Measurements from ENCODE around the gene HOXB3. TPM values are rescaled to one million over a fixed set of nuclear protein-coding genes. Genes with fewer than 3 reads are reported as not detected.
"Not testable (repeated sequence)": the region's sequence is repeated elsewhere in the genome, so short reads cannot be mapped to it uniquely, and the experiment has no call there.

The HOXB3 gene
- total RNA-seq, 5 donors from 2014 or later (not counting 1 experiment from before 2014, with no cell fraction given), result 3.5 to 7.7 (median 4.2) TPM

DNA sequence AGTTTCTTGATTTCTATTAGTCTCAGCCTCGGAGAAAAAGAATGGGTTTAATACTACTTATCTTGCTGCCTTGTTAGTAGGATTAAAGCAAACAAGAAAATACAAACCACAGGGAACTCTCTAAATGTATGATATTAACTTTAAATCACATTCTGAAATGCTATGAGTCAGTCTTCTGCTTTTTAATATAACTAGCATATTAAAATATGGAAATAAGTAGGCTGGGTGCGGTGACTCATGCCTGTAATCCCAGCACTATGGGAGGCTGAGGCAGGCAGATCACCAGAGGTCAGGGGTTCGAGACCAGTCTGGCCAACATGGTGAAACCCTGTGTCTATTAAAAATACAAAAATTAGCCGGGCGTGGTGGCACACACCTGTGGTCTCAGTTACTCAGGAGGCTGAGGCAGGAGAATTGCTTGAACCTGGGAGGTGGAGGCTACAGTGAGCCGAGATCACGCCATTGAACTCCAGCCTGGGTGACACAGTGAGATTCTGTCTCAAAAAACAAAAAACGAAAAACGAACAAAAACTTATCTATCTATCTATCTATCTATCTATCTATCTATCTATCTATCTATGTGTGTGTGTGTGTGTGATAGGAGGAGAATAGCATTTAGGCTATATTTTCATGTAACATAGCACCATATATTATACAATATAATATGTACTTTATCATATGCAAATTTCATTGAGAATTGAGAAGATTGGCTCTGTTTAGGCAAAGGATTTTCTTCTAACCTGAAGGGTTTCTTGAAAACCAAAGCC, 54.1 kb downstream of the HOXB3 start:
- H3K27ac ChIP-seq (ENCODE audit: low read length); H3K36me3 ChIP-seq (ENCODE audit: control insufficient read depth in 2 of 2, extremely low read depth in 1 of 2, insufficient read depth in 1 of 2, low read length in 1 of 2); ATAC-seq (replicated peaks in 1 of 4); H3K36me3 Mint-ChIP-seq; POLR2A ChIA-PET; H3K9me3 ChIP-seq; DNase-seq; H3K4me3 ChIP-seq (ENCODE audit: control insufficient read depth in 1 of 2, extremely low read depth in 1 of 2, low read length in 1 of 2); H3K27me3 ChIP-seq (replicated peaks in 1 of 2; ENCODE audit: control insufficient read depth in 2 of 2, extremely low read depth in 1 of 2, insufficient read depth in 2 of 2, low read length in 1 of 2); H3K9me3 Mint-ChIP-seq; H3K27me3 Mint-ChIP-seq; H3K4me3 Mint-ChIP-seq; H3K4me1 ChIP-seq (ENCODE audit: control insufficient read depth in 1 of 2, extremely low read depth in 1 of 2, insufficient read depth in 2 of 2, low read length in 2 of 2): not testable (repeated sequence)
- H3K4me1 Mint-ChIP-seq, result peaks cover 8 to 13% (median 10%) of the 10 kb centered on the region in 3 donors
- WGBS (ENCODE audit: insufficient coverage), result 100% methylated on average over 3 of the region's 9 CpGs
- CTCF ChIA-PET, result interaction anchor here in 1 of 2 donors (0.6 kb wide), 1 partner anchor 13 kb away, joined by 3 read pairs; no protein-coding TSS in a partner anchor
- peak overlapping the region in 1 of 2 donors; percentile 6 for H3K27ac Mint-ChIP-seq

DNA sequence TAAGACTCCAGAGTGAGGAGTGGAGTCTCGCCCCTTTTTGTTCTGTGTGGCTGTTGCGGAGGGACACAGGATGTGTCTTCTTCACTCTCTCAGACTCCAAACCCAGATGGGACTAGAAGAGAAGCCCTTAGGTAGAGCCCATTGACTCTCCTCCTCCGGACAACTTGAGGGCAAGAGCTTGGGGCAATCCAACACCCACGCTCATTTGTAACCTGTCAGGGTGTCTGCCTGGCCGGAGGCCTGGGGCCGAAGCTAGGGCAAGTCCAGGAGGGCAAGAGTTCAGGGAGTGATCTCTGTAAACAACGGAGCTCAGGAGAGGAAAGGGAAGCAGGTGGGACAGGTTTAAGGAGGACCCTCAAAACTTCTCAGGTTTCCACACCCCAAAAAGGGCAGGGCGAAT, 57.8 kb downstream of the HOXB3 start:
- no peak for ATAC-seq (replicated peaks in 1 of 4)
- WGBS (ENCODE audit: insufficient coverage), result 86% methylated on average over 2 of the region's 8 CpGs

DNA sequence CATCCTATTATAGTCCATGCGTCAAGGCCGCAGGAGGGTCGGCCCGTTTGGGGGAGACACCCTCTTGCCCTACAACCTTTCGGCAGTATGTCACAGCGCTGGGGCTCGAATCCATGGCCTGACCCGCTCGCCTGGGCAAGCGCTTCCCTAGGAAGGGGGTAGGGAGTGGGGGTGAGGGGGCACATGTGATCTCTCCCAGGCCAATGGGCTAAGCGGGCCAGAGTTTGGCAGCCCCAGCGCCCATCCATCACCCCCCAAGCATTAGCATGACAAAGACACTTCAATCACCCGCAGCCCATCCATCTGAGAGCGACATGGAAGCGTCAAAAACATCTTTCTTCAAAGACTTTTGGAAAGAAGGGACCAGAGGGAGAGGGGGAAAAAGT, 59.2 kb downstream of the HOXB3 start, which contains the start of gene HOXB1:
Gene HOXB1, minus strand, starts transcription at position 125 of the 386 bp plus-strand sequence. Its CDS starts 107 bp downstream, at position 18.
- Histone ChIP-seq H3K4me3 (ENCODE audit: control insufficient read depth in 1 of 2, extremely low read depth in 1 of 2, low read length in 1 of 2) (no peak within 1 kb of the TSS), H3K36me3 (ENCODE audit: control insufficient read depth in 2 of 2, extremely low read depth in 1 of 2, insufficient read depth in 1 of 2, low read length in 1 of 2) (no peaks in the 10 kb centered on the region), H3K4me1 (ENCODE audit: control insufficient read depth in 1 of 2, extremely low read depth in 1 of 2, insufficient read depth in 2 of 2, low read length in 2 of 2) (peaks cover 0 to 13% of the 10 kb centered on the region in 2 experiments), H3K27ac (ENCODE audit: low read length) (no peak within 1 kb of the TSS), H3K27me3 (replicated peaks in 1 of 2; ENCODE audit: control insufficient read depth in 2 of 2, extremely low read depth in 1 of 2, insufficient read depth in 2 of 2, low read length in 1 of 2) (peaks cover 0 to 41% of the 10 kb centered on the region in 2 experiments), H3K9me3 (no peaks in the 10 kb centered on the region)
- DNase-seq (no peak), ATAC-seq (replicated peaks in 1 of 4) (no peak)
- H3K27ac Mint-ChIP-seq, result no peak within 1 kb of the TSS
- H3K9me3 Mint-ChIP-seq, result no peaks in the 10 kb centered on the region
- WGBS (ENCODE audit: insufficient coverage), result no CpG with 5 or more reads among the region's 15 CpGs
- POLR2A ChIA-PET, result no interaction called here
- H3K4me3 Mint-ChIP-seq, result no peak within 1 kb of the TSS
- H3K4me1 Mint-ChIP-seq, result peaks cover 6 to 15% (median 9%) of the 10 kb centered on the region in 3 donors
- H3K36me3 Mint-ChIP-seq, result no peaks in the 10 kb centered on the region
- peaks cover 9 to 18% of the 10 kb centered on the region in 2 donors for H3K27me3 Mint-ChIP-seq
- CTCF ChIA-PET, result no interaction called here

More for the DNA sequence above, 57.8 kb downstream of the HOXB3 start:
- ChIA-PET CTCF (interaction anchor here in 1 of 2 donors (0.6 kb wide), 1 partner anchor 95 kb away, joined by 5 read pairs; no protein-coding TSS in a partner anchor), POLR2A (no interaction called here)
- peaks cover 0 to 11% of the 10 kb centered on the region in 2 donors for H3K27me3 Mint-ChIP-seq
- H3K9me3 Mint-ChIP-seq, result no peaks in the 10 kb centered on the region
- peaks cover 0 to 30% of the 10 kb centered on the region in 2 experiments for H3K27me3 ChIP-seq (replicated peaks in 1 of 2; ENCODE audit: control insufficient read depth in 2 of 2, extremely low read depth in 1 of 2, insufficient read depth in 2 of 2, low read length in 1 of 2)
- H3K36me3 Mint-ChIP-seq, result no peaks in the 10 kb centered on the region
- no peak overlapping the region for H3K4me3 ChIP-seq (ENCODE audit: control insufficient read depth in 1 of 2, extremely low read depth in 1 of 2, low read length in 1 of 2)
- H3K36me3 ChIP-seq (ENCODE audit: control insufficient read depth in 2 of 2, extremely low read depth in 1 of 2, insufficient read depth in 1 of 2, low read length in 1 of 2), result no peaks in the 10 kb centered on the region
- no peaks in the 10 kb centered on the region for H3K9me3 ChIP-seq
- DNase-seq, result no peak
- H3K4me3 Mint-ChIP-seq, result no peak overlapping the region
- peaks cover 0 to 4% of the 10 kb centered on the region in 2 experiments for H3K4me1 ChIP-seq (ENCODE audit: control insufficient read depth in 1 of 2, extremely low read depth in 1 of 2, insufficient read depth in 2 of 2, low read length in 2 of 2)
- peaks cover 0 to 6% (median 0%) of the 10 kb centered on the region in 3 donors for H3K4me1 Mint-ChIP-seq
- H3K27ac Mint-ChIP-seq, result no peak overlapping the region
- no peak overlapping the region for H3K27ac ChIP-seq (ENCODE audit: low read length)

DNA sequence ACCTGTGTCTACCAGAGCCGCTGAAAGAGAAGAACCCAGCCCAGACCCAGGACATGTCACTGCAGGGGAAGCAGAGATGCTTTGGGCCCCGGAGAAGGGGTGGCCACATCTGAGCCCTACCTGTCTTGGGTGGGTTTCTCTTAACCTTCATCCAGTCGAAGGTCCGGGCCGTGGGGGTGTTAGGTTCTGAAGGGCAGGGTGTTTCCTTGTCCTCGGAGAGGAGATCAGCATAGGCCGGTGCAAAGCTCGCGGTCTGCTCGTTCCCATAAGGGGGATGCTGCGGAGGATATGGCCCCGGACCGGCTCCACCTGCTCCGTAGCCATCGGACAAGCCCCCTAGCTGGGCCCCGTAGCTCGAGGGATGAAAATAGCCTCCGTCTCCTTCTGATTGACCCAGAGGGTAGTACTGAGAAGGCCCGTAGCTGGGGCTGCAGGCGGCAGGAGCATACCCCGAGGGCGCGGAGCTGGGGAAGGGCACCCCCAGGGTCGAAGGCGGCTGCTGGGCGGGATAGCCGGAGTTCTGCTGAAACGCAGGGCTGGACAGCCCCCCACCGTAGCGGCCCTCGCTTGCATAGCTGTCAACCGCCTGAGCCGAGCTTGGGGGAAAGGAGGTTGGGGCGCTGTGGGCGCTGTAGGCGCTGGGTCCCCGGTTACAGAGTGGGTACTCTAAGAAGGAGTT, 59.7 kb downstream of the HOXB3 start:
- H3K36me3 Mint-ChIP-seq, result no peaks in the 10 kb centered on the region
- H3K9me3 Mint-ChIP-seq, result no peaks in the 10 kb centered on the region
- ChIA-PET CTCF (interaction anchor here in 1 of 2 donors (0.5 kb wide), 1 partner anchor 9 kb away, joined by 3 read pairs; no protein-coding TSS in a partner anchor), POLR2A (interaction anchor here in 1 of 2 donors (0.5 kb wide), 1 partner anchor 16 kb away, joined by 6 read pairs; no protein-coding TSS in a partner anchor)
- peaks cover 6 to 16% (median 9%) of the 10 kb centered on the region in 3 donors for H3K4me1 Mint-ChIP-seq
- 97% methylated on average over 32 of the region's 37 CpGs for WGBS (ENCODE audit: insufficient coverage)
- no peak overlapping the region for H3K4me3 Mint-ChIP-seq
- Histone ChIP-seq H3K27me3 (replicated peaks in 1 of 2; ENCODE audit: control insufficient read depth in 2 of 2, extremely low read depth in 1 of 2, insufficient read depth in 2 of 2, low read length in 1 of 2) (peaks cover 0 to 46% of the 10 kb centered on the region in 2 experiments), H3K4me1 (ENCODE audit: control insufficient read depth in 1 of 2, extremely low read depth in 1 of 2, insufficient read depth in 2 of 2, low read length in 2 of 2) (peaks cover 0 to 13% of the 10 kb centered on the region in 2 experiments), H3K36me3 (ENCODE audit: control insufficient read depth in 2 of 2, extremely low read depth in 1 of 2, insufficient read depth in 1 of 2, low read length in 1 of 2) (no peaks in the 10 kb centered on the region), H3K27ac (ENCODE audit: low read length) (no peak overlapping the region), H3K9me3 (no peaks in the 10 kb centered on the region), H3K4me3 (ENCODE audit: control insufficient read depth in 1 of 2, extremely low read depth in 1 of 2, low read length in 1 of 2) (no peak overlapping the region)
- peaks cover 14 to 23% of the 10 kb centered on the region in 2 donors for H3K27me3 Mint-ChIP-seq
- H3K27ac Mint-ChIP-seq, result no peak overlapping the region
- DNase-seq (no peak), ATAC-seq (replicated peaks in 1 of 4) (no peak)

DNA sequence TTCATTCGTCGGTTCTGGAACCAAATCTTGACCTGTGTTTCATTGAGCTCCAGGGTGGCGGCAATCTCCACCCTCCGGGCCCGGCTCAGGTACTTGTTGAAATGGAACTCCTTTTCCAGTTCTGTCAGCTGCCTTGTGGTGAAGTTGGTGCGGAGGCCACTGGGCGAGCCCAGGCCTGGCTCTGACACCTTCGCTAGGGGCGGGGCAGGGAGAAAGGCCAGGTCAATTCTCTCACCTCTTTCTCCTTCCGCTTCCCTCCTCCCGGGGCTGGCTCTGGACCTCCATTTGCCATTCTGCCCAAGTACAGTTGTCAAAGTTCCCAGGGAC, 60.4 kb downstream of the HOXB3 start:
- H3K4me3 Mint-ChIP-seq, result no peak overlapping the region
- CTCF ChIA-PET, result interaction anchor here in 1 of 2 donors (0.5 kb wide), 1 partner anchor 9 kb away, joined by 3 read pairs; no protein-coding TSS in a partner anchor
- ATAC-seq (replicated peaks in 1 of 4), result no peak

More for the DNA sequence above, 60.4 kb downstream of the HOXB3 start:
- peaks cover 21 to 29% of the 10 kb centered on the region in 2 donors for H3K27me3 Mint-ChIP-seq
- Histone ChIP-seq H3K36me3 (ENCODE audit: control insufficient read depth in 2 of 2, extremely low read depth in 1 of 2, insufficient read depth in 1 of 2, low read length in 1 of 2) (no peaks in the 10 kb centered on the region), H3K27me3 (replicated peaks in 1 of 2; ENCODE audit: control insufficient read depth in 2 of 2, extremely low read depth in 1 of 2, insufficient read depth in 2 of 2, low read length in 1 of 2) (peaks cover 0 to 52% of the 10 kb centered on the region in 2 experiments), H3K4me1 (ENCODE audit: control insufficient read depth in 1 of 2, extremely low read depth in 1 of 2, insufficient read depth in 2 of 2, low read length in 2 of 2) (peaks cover 0 to 13% of the 10 kb centered on the region in 2 experiments), H3K27ac (ENCODE audit: low read length) (no peak overlapping the region), H3K4me3 (ENCODE audit: control insufficient read depth in 1 of 2, extremely low read depth in 1 of 2, low read length in 1 of 2) (no peak overlapping the region), H3K9me3 (no peaks in the 10 kb centered on the region)
- POLR2A ChIA-PET, result interaction anchor here in 1 of 2 donors (0.6 kb wide), 1 partner anchor 338 kb away, joined by 5 read pairs; no protein-coding TSS in a partner anchor
- WGBS (ENCODE audit: insufficient coverage), result 98% methylated on average over 8 of the region's 11 CpGs
- DNase-seq, result no peak
- H3K4me1 Mint-ChIP-seq, result peaks cover 6 to 16% (median 9%) of the 10 kb centered on the region in 3 donors
- no peaks in the 10 kb centered on the region for H3K36me3 Mint-ChIP-seq
- H3K9me3 Mint-ChIP-seq, result no peaks in the 10 kb centered on the region
- no peak overlapping the region for H3K27ac Mint-ChIP-seq

All from T-cell (primary cell).